ENCODE results near the gene MMD2. TPM values are rescaled to one million over a fixed set of nuclear protein-coding genes. Genes with fewer than 3 reads are reported as not detected.

The MMD2 gene
- total and polyA plus RNA-seq, 2 experiments from 2014 or later = not detected

- peaks cover 7% of the 10 kb centered on the region for H3F3A ChIP-seq (ENCODE audit: insufficient read depth)
- H3K4me1 ChIP-seq (ENCODE audit: insufficient read depth) = peaks cover 4% of the 10 kb centered on the region; the same call in 1 of the 2 replicates
- in situ Hi-C loops (cut with MboI) = no loop called here
- H3K79me2 ChIP-seq (ENCODE audit: insufficient read depth) = no peaks in the 10 kb centered on the region
- H3K9ac ChIP-seq = no peak overlapping the region
- no peaks in the 10 kb centered on the region for H4K20me1 ChIP-seq (ENCODE audit: insufficient read depth)
- H3K9me2 ChIP-seq (ENCODE audit: insufficient read depth) = no peaks in the 10 kb centered on the region
- H3K27me3 ChIP-seq (replicated peaks; ENCODE audit: insufficient read depth) = no peaks in the 10 kb centered on the region; the same call in 1 of the 2 replicates
- WGBS, 2 experiments (ENCODE audit: low coverage in 1 of 2, low lambda C conversion rate in 2 of 2, missing lambda C conversion rate in 2 of 2) = 43 to 47% methylated on average over 10 of the region's 10 CpGs
- H3K4me2 ChIP-seq (ENCODE audit: unreplicated experiment) = no peak overlapping the region
- no peak overlapping the region for H3K27ac ChIP-seq
- H3K4me3 ChIP-seq = no peak overlapping the region
- no peak for DNase-seq
- no peaks in the 10 kb centered on the region for H3K36me3 ChIP-seq (ENCODE audit: low read depth)
- no peaks in the 10 kb centered on the region for H3K9me3 ChIP-seq (ENCODE audit: low read depth)
- no peak overlapping the region for H2AFZ ChIP-seq
- TF ChIP-seq EZH2phosphoT487 (IDR thresholded peaks at IDR 0.05; ENCODE audit: insufficient read depth, low read depth) (no peak), EZH2 (IDR thresholded peaks at IDR 0.05; ENCODE audit: insufficient read depth, poor library complexity, severe bottlenecking) (no peak)
Measured at GRCh38 chr7:4884164-4884563, 74.8 kb downstream of the MMD2 start.

DNA sequence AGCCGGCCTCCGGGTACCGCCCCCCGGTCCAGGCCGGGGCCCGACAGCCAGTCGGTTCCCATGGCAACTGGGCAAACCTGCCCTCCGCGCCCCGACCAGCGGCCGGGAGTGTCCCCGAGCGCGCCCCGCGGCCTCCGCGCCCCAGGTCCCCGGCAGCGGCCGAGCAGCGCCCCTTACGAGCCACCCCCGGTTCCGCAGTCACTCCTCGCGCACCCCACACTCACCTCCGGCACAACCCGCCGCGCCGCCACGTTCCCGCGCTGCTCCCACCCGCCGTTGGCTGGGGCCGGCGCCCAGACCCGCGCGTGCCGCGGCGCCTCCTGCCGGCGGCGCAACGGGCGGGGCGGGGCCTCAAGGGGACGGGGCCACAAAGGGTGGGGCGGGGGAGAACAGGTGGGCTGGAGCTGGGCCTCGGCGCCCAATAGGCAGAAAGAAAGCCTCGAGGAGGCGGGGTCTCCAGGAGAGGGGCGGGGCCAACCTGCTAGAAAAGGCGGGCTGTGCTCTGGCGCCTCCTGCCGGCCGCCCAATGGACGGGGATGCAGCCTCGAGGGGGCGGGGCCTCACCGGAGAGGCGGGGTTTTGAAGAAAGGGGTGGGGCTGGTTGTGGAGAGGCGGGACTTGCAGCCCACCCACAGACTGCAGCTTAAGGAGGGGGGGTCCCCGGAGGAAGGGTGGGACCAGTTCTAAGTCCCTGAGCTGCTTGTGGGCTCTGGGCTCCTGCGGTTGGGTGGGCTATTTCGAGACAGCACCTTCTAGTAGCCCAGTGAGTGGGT, 75.4 kb downstream of the MMD2 start, which contains the start of gene RADIL:
Gene RADIL (minus strand): TSS at position 345 of the 773 bp plus-strand sequence. CDS start 5,577 bp downstream, outside the sequence.
- 4 to 8% methylated on average over 28 to 61 of the region's 72 CpGs for WGBS, 2 experiments (ENCODE audit: low coverage in 1 of 2, low lambda C conversion rate in 2 of 2, missing lambda C conversion rate in 2 of 2)
- Histone ChIP-seq H3K4me3 (peak within 1 kb of the TSS; percentile 74), H4K20me1 (ENCODE audit: insufficient read depth) (no peaks in the 10 kb centered on the region), H2AFZ (peak within 1 kb of the TSS; percentile 92), H3K79me2 (ENCODE audit: insufficient read depth) (no peaks in the 10 kb centered on the region), H3K36me3 (ENCODE audit: low read depth) (no peaks in the 10 kb centered on the region), H3K9ac (peak within 1 kb of the TSS; percentile 84), H3K9me3 (ENCODE audit: low read depth) (no peaks in the 10 kb centered on the region), H3K9me2 (ENCODE audit: insufficient read depth) (no peaks in the 10 kb centered on the region), H3K4me1 (ENCODE audit: insufficient read depth) (peaks cover 4% of the 10 kb centered on the region; the same call in 1 of the 2 replicates), H3F3A (ENCODE audit: insufficient read depth) (peaks cover 7% of the 10 kb centered on the region), H3K27me3 (replicated peaks; ENCODE audit: insufficient read depth) (no peaks in the 10 kb centered on the region; the same call in 1 of the 2 replicates), H3K27ac (peak within 1 kb of the TSS; percentile 84), H3K4me2 (ENCODE audit: unreplicated experiment) (peak within 1 kb of the TSS; percentile 99)
- in situ Hi-C loops (cut with MboI) = no loop called here
- DNase-seq = peak; percentile 92
- no peak for TF ChIP-seq EZH2 (IDR thresholded peaks at IDR 0.05; ENCODE audit: insufficient read depth, poor library complexity, severe bottlenecking)
- TF ChIP-seq EZH2phosphoT487 (IDR thresholded peaks at IDR 0.05; ENCODE audit: insufficient read depth, low read depth) = no peak

- no peaks in the 10 kb centered on the region for H3K36me3 ChIP-seq (ENCODE audit: low read depth)
- H2AFZ ChIP-seq = peak overlapping the region; percentile 92
- no peaks in the 10 kb centered on the region for H4K20me1 ChIP-seq (ENCODE audit: insufficient read depth)
- no peaks in the 10 kb centered on the region for H3K79me2 ChIP-seq (ENCODE audit: insufficient read depth)
- peak overlapping the region; percentile 84; the same call in 1 of the 2 replicates for H3K27ac ChIP-seq
- no peaks in the 10 kb centered on the region for H3K9me2 ChIP-seq (ENCODE audit: insufficient read depth)
- no peaks in the 10 kb centered on the region for H3K9me3 ChIP-seq (ENCODE audit: low read depth)
- in situ Hi-C loops (cut with MboI) = no loop called here
- H3K4me3 ChIP-seq = peak overlapping the region; percentile 74
- WGBS, 2 experiments (ENCODE audit: low coverage in 1 of 2, low lambda C conversion rate in 2 of 2, missing lambda C conversion rate in 2 of 2) = 2% methylated on average over 25 to 34 of the region's 36 CpGs
- peak overlapping the region; percentile 99 for H3K4me2 ChIP-seq (ENCODE audit: unreplicated experiment)
- H3F3A ChIP-seq (ENCODE audit: insufficient read depth) = peaks cover 7% of the 10 kb centered on the region
- no peaks in the 10 kb centered on the region; the same call in 1 of the 2 replicates for H3K27me3 ChIP-seq (replicated peaks; ENCODE audit: insufficient read depth)
- no peak for DNase-seq
- TF ChIP-seq EZH2 (IDR thresholded peaks at IDR 0.05; ENCODE audit: insufficient read depth, poor library complexity, severe bottlenecking) (no peak), EZH2phosphoT487 (IDR thresholded peaks at IDR 0.05; ENCODE audit: insufficient read depth, low read depth) (no peak)
- H3K4me1 ChIP-seq (ENCODE audit: insufficient read depth) = peaks cover 4% of the 10 kb centered on the region; the same call in 1 of the 2 replicates
- H3K9ac ChIP-seq = peak overlapping the region; percentile 84
Measured at GRCh38 chr7:4883033-4883371, 76.0 kb downstream of the MMD2 start.

DNA sequence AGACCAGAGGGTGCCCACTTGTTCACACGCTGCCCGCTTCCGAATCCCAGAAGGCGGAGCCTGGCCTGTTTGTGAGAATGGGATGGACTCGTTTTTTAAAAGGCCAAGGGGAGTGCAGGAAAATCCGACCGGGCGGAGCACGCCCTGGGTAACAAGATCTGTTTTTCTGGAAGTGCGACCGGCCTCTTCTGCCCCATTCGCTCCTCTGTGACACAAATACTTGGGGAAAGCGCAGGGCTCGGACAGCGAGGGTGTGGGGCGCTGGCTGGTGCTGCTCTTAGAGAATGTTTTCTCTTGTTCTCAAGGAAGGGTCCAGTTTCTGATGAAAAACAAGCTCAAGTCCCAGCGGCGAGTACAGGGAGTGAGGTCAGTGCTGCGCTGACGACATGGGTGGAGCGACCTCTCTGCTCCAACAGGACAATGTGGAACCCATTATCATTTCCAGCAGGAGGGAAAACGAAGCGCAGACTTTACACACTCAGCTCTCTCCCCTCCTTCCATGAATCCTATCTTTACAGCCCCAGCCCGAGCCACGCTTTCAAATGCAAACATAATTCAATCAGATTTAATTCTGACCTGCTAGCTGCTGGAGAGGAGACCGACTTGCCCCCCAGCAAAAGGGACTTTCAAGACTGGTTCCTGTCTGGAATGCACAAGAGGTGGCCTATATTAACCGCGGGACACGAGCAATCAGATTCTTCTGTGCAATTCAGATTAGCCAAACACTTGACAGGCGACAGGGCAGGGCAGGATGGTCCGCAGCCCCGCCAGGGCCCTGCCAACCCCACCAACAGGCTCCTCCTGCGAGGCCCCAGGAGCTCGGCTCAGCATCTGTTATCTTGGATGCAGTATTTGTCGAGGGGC, 76.6 kb downstream of the MMD2 start:
- Histone ChIP-seq H3K4me2 (ENCODE audit: unreplicated experiment) (peak overlapping the region; percentile 99), H3K79me2 (ENCODE audit: insufficient read depth) (no peaks in the 10 kb centered on the region), H2AFZ (peak overlapping the region; percentile 92), H3K9me3 (ENCODE audit: low read depth) (no peaks in the 10 kb centered on the region), H3F3A (ENCODE audit: insufficient read depth) (peaks cover 7% of the 10 kb centered on the region), H3K36me3 (ENCODE audit: low read depth) (no peaks in the 10 kb centered on the region), H3K4me3 (peak overlapping the region; percentile 74), H3K9me2 (ENCODE audit: insufficient read depth) (no peaks in the 10 kb centered on the region), H4K20me1 (ENCODE audit: insufficient read depth) (no peaks in the 10 kb centered on the region), H3K27me3 (replicated peaks; ENCODE audit: insufficient read depth) (no peaks in the 10 kb centered on the region; the same call in 1 of the 2 replicates), H3K4me1 (ENCODE audit: insufficient read depth) (peaks cover 4% of the 10 kb centered on the region; the same call in 1 of the 2 replicates), H3K9ac (peak overlapping the region; percentile 84), H3K27ac (peak overlapping the region; percentile 84)
- TF ChIP-seq EZH2 (IDR thresholded peaks at IDR 0.05; ENCODE audit: insufficient read depth, poor library complexity, severe bottlenecking) (no peak), EZH2phosphoT487 (IDR thresholded peaks at IDR 0.05; ENCODE audit: insufficient read depth, low read depth) (no peak)
- WGBS, 2 experiments (ENCODE audit: low coverage in 1 of 2, low lambda C conversion rate in 2 of 2, missing lambda C conversion rate in 2 of 2) = 2 to 3% methylated on average over 35 of the region's 35 CpGs
- in situ Hi-C loops (cut with MboI) = no loop called here
- peak; percentile 91 for DNase-seq

All from GM23248 (cell line).